ENCODE measurements around the gene ZP4. TPM values are rescaled to one million over a fixed set of nuclear protein-coding genes. Genes with fewer than 3 reads are reported as not detected.

Gene ZP4
- total RNA-seq, 1 experiment from 2014 or later, result not detected

DNA sequence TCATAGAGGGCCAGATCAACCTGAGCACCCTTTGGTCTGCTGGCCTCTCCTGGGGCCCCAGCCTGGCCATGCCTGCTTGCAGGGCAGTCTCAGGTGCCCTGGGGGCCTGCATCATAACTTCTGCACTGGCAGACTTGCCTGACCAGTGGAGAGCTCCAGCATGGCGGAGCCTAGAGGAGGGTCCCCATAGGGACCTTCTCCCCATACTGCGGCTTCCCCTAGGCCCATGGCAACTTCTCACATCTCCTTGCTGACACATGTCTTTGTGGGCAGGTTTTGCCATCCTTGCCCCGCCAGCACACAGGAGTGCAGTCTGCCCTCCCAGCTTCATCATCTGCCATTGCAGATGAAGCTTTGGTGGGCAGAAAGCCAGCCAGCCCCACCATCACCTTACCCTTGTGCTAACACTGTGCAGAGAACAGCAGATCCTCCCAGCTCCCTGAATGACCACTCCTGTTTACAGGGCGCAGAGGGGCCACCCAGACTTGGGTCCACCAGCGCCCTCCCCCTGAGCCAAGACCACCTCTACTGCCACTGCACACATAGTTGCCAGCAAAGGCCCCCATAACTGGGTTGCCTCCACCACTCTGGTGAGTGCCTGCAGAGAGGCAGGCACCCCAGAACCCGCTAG lies 51.7 kb downstream of the ZP4 start:
- Mint-ChIP-seq H3K27ac (no peak overlapping the region; a peak in 1 of 7 replicates), H3K36me3 (ENCODE audit: insufficient read depth in 1 of 3, low read depth in 3 of 3) (peaks cover 0 to 5% (median 0%) of the 10 kb centered on the region in 3 experiments; a peak in 3 of 7 replicates), H3K9me3 (peaks cover 3 to 5% of the 10 kb centered on the region in 2 experiments; a peak in 3 of 5 replicates), H3K27me3 (ENCODE audit: low read depth) (no peaks in the 10 kb centered on the region), H3K4me3 (no peak overlapping the region), H3K4me1 (peaks cover 7 to 8% of the 10 kb centered on the region in 2 experiments)
- Histone ChIP-seq H3K23ac (ENCODE audit: insufficient read length, low read depth, low read length) (no peak overlapping the region), H2AFZ (ENCODE audit: low read length) (no peak overlapping the region), H2BK120ac (ENCODE audit: low read depth, low read length, poor library complexity, severe bottlenecking) (no peak overlapping the region), H4K5ac (ENCODE audit: insufficient read length, low read depth, low read length) (no peak overlapping the region), H3K27me3 (ENCODE audit: insufficient read depth, low read length) (no peaks in the 10 kb centered on the region), H4K91ac (ENCODE audit: insufficient read length, low read depth, low read length) (no peak overlapping the region), H3K23me2 (ENCODE audit: insufficient read length, low read depth, low read length, poor library complexity, severe bottlenecking) (no peaks in the 10 kb centered on the region), H2BK20ac (ENCODE audit: low read depth, low read length, poor library complexity, severe bottlenecking) (no peak overlapping the region), H3K56ac (ENCODE audit: insufficient read length, low read depth, low read length) (no peak overlapping the region), H3K4ac (ENCODE audit: low read depth, low read length) (no peak overlapping the region), H4K20me1 (ENCODE audit: control insufficient read depth, insufficient read depth, insufficient read length) (no peaks in the 10 kb centered on the region), H3K4me2 (ENCODE audit: insufficient read depth, insufficient read length, low read length) (no peak overlapping the region), H3K4me1 (ENCODE audit: insufficient read depth, low read length) (no peaks in the 10 kb centered on the region), H3K14ac (ENCODE audit: insufficient read depth, low read length) (no peak overlapping the region), H4K8ac (replicated peaks; ENCODE audit: insufficient read length, low read depth, low read length) (no peak overlapping the region), H3K9me3 (ENCODE audit: control insufficient read depth, low read depth, low read length) (no peaks in the 10 kb centered on the region), H2BK12ac (ENCODE audit: insufficient read length, low read depth, low read length) (no peak overlapping the region), H3K9ac (ENCODE audit: extremely low read depth, insufficient read length, low read length) (no peak overlapping the region), H2BK5ac (ENCODE audit: insufficient read length, low read length) (no peak overlapping the region), H3K27ac (ENCODE audit: insufficient read length, low read depth, low read length) (no peak overlapping the region), H3K79me1 (ENCODE audit: insufficient read depth, low read depth, low read length, poor library complexity, severe bottlenecking) (no peaks in the 10 kb centered on the region), H3K79me2 (ENCODE audit: insufficient read depth, low read length) (no peaks in the 10 kb centered on the region), H2BK15ac (ENCODE audit: low read depth, low read length) (no peak overlapping the region), H3K18ac (ENCODE audit: insufficient read length, low read depth, low read length) (no peak overlapping the region), H2AK5ac (ENCODE audit: insufficient read length, low read length) (no peak overlapping the region), H3T11ph (ENCODE audit: low read length) (no peak overlapping the region)
- no CpG with 5 or more reads among the region's 6 CpGs for WGBS (ENCODE audit: extremely low coverage, insufficient read length, low lambda C conversion rate)
- no peak for DNase-seq
- TF ChIP-seq, protein P1, sequence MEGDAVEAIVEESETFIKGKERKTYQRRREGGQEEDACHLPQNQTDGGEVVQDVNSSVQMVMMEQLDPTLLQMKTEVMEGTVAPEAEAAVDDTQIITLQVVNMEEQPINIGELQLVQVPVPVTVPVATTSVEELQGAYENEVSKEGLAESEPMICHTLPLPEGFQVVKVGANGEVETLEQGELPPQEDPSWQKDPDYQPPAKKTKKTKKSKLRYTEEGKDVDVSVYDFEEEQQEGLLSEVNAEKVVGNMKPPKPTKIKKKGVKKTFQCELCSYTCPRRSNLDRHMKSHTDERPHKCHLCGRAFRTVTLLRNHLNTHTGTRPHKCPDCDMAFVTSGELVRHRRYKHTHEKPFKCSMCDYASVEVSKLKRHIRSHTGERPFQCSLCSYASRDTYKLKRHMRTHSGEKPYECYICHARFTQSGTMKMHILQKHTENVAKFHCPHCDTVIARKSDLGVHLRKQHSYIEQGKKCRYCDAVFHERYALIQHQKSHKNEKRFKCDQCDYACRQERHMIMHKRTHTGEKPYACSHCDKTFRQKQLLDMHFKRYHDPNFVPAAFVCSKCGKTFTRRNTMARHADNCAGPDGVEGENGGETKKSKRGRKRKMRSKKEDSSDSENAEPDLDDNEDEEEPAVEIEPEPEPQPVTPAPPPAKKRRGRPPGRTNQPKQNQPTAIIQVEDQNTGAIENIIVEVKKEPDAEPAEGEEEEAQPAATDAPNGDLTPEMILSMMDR (conservative IDR thresholded peaks at IDR 0.05), result no peak

Measured in H9 (cell line).